Brain microvascular endothelial cell (primary cell): ENCODE results near the gene PLB1.

Experiments
- DNase-seq: peaks from one replicate; pipeline ENCODE4 v3.0.0-alpha.2; 2020
- H3K27ac ChIP-seq: fragments of 250-450 bp; sonication (Bioruptor Pico); 2 replicates; pipeline ENCODE4 v1.5.1; 2020; ENCODE audit warnings: mild to moderate bottlenecking, moderate library complexity
- H3K27me3 ChIP-seq: fragments of 250-450 bp; sonication (Bioruptor Pico); replicated peaks from 2 replicates; pipeline ENCODE4 v1.5.1; 2020; ENCODE audit warnings: mild to moderate bottlenecking
- H3K36me3 ChIP-seq: fragments of 250-450 bp; sonication (Bioruptor Pico); replicated peaks from 2 replicates; pipeline ENCODE4 v1.5.1; 2020; ENCODE audit warnings: mild to moderate bottlenecking
- H3K4me3 ChIP-seq: 2 replicates; pipeline ENCODE4 v1.5.1; 2011; ENCODE audit warnings: low read depth, mild to moderate bottlenecking, control low read depth, low read length, moderate library complexity
- in situ Hi-C: cut with HindIII; loops from 2 replicates; pipeline ENCODE4 v1.10.0; 2017; ENCODE audit warnings: low sequenced_read_pairs, low pct_ligation_motif_present
- TF ChIP-seq, protein P1 (sequence below): IDR thresholded peaks from 2 replicates; pipeline ENCODE4 v1.5.1; 2011; ENCODE audit warnings: low read depth, mild to moderate bottlenecking, moderate library complexity, low read length, control low read depth, inconsistent platforms; ENCODE audit errors: missing control alignments

The PLB1 gene

GRCh38 chr2:28639092-28639691 is 143.3 kb downstream of the PLB1 start:
- Histone ChIP-seq H3K36me3 (no peaks in the 10 kb centered on the region), H3K27me3 (no peaks in the 10 kb centered on the region), H3K4me3 (no peak overlapping the region), H3K27ac (no peak overlapping the region)
- no peak for DNase-seq
- in situ Hi-C loops, result no loop called here
- TF ChIP-seq, protein P1, sequence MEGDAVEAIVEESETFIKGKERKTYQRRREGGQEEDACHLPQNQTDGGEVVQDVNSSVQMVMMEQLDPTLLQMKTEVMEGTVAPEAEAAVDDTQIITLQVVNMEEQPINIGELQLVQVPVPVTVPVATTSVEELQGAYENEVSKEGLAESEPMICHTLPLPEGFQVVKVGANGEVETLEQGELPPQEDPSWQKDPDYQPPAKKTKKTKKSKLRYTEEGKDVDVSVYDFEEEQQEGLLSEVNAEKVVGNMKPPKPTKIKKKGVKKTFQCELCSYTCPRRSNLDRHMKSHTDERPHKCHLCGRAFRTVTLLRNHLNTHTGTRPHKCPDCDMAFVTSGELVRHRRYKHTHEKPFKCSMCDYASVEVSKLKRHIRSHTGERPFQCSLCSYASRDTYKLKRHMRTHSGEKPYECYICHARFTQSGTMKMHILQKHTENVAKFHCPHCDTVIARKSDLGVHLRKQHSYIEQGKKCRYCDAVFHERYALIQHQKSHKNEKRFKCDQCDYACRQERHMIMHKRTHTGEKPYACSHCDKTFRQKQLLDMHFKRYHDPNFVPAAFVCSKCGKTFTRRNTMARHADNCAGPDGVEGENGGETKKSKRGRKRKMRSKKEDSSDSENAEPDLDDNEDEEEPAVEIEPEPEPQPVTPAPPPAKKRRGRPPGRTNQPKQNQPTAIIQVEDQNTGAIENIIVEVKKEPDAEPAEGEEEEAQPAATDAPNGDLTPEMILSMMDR, result no peak

DNA sequence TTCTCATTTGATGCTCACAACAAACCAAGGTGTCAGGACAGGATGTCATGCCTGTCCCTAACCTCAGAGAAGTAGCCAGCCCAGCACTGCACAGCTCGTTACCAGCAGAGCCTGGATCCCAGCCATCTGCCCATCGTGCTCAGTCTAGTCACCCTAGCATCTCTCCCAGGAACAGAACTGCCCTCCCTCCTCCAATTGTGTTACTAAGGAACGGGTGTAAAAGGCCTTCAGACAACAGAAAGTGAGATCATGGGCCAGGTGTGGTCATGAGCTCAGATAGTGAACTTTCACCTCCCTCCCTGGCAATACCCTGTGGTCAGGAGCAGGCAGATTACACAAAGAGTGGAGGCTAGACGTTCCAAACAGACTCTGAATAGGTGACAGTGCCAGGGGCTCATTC is 144.0 kb downstream of the PLB1 start:
- Histone ChIP-seq H3K27ac (no peak overlapping the region), H3K4me3 (no peak overlapping the region), H3K36me3 (no peaks in the 10 kb centered on the region), H3K27me3 (no peaks in the 10 kb centered on the region)
- DNase-seq, result no peak
- in situ Hi-C loops, result no loop called here
- TF ChIP-seq, protein P1, result no peak

DNA sequence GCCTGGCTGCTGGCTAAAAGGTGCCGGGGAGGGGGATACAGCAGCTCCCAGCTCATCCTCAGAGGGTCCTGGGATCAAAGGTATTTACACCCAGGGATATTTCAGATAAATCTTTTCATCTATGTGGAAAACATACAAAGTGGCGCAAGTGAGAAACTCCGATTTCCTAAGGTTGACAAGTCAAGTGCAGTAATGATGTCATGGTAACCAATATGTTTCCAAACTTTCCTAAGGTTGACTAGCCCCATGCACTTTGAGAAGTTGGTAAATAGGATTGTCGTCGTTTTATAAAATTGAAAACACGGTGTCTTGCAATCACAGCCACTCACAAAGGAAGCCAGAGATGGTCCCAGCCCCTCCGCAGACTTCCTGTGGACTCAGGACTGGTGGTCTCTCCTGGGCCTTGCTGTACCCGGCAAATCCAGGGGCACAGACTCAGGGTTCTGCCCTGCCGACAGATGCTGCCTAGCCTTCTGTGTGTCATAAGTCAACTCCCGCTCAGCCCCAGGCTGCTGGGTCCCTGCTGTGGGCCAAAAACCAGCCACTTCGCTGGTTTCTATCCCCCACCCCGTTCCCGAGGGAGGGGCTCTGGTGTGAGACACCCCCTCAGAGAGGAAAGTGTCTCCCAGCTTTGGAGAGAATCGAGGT is 144.5 kb downstream of the PLB1 start:
- Histone ChIP-seq H3K36me3 (no peaks in the 10 kb centered on the region), H3K27ac (no peak overlapping the region)
- DNase-seq, result no peak

DNA sequence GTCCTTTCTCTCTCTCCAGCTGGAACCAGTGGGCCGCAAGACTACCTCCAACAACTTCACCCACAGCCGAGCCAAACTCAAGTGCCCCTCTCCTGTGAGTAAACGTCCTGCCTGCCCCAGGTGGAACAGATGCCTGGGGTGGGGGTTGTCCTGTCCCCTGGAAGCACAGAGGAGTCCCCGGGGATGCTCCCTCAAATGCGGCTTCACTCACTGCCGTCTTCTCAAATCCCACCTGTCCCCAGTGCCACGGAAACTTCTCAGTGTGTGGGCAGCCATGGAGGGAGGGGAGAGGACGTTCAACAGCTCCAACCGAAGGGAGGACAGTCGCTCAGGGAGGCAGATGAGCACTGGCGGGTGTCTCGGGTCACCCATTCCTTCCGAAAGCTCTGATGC is 145.0 kb downstream of the PLB1 start:
- Histone ChIP-seq H3K4me3 (no peak overlapping the region), H3K27ac (no peak overlapping the region), H3K27me3 (no peaks in the 10 kb centered on the region), H3K36me3 (no peaks in the 10 kb centered on the region)
- DNase-seq, result no peak
- TF ChIP-seq, protein P1, result no peak
- in situ Hi-C loops, result no loop called here

More for the DNA sequence above, 144.5 kb downstream of the PLB1 start:
- Histone ChIP-seq H3K27me3 (no peaks in the 10 kb centered on the region), H3K4me3 (no peak overlapping the region)
- TF ChIP-seq, protein P1, result no peak
- in situ Hi-C loops, result no loop called here

- no peak for DNase-seq
- TF ChIP-seq, protein P1, result no peak
- in situ Hi-C loops, result no loop called here
- Histone ChIP-seq H3K27me3 (no peaks in the 10 kb centered on the region), H3K4me3 (no peak overlapping the region), H3K27ac (no peak overlapping the region), H3K36me3 (no peaks in the 10 kb centered on the region)
These were observed 146.9 kb downstream of the PLB1 start for GRCh38 chr2:28642796-28643195.

DNA sequence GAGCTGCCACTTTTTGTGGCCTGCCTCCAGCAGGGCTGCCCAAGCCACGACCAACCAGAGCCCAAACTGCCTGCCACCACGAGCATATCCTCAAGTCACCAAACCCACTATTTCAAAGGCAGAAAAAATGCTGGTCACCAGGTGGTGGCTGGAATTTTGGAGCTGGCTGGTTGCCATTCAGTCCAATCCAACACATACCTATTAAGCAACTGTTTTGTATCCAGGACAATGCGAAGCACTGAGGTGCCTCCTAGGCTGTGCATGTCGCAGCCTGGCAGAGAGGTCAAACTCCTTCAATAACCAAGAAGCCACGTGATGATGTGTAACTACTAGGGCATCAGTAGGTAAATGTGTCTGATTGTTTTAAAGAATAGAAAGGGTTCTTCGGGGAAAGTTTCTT is 147.5 kb downstream of the PLB1 start:
- no peaks in the 10 kb centered on the region for H3K27me3 ChIP-seq
- in situ Hi-C loops, result no loop called here
- no peak overlapping the region for H3K4me3 ChIP-seq
- TF ChIP-seq, protein P1, result no peak
- no peak for DNase-seq
- no peak overlapping the region for H3K27ac ChIP-seq
- H3K36me3 ChIP-seq, result no peaks in the 10 kb centered on the region
